ENCODE data around the gene AMPD2.

AMPD2 gene

DNA sequence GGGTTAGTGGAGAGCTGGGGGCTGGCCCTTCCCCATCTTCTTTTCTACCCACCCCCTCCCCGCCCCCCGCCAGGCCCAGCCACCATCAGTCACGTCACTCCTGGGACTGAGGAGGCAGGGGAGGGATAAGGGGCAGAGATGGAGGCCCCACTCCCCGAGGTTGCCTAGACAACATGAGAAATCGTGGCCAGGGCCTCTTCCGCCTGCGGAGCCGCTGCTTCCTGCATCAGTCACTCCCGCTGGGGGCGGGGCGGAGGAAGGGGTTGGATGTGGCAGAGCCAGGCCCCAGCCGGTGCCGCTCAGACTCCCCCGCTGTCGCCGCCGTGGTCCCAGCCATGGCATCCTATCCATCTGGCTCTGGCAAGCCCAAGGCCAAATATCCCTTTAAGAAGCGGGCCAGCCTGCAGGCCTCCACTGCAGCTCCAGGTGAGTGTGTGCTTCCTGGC lies 1.2 kb downstream of the AMPD2 start:
- Histone ChIP-seq H3K4me3 (ENCODE audit: low read length) (peak overlapping the region; percentile 82), H3K9me3 (ENCODE audit: low read length) (no peaks in the 10 kb centered on the region), H3K4me1 (ENCODE audit: insufficient read depth, low read length) (peaks cover 40% of the 10 kb centered on the region), H3K36me3 (ENCODE audit: insufficient read depth, low read length) (no peaks in the 10 kb centered on the region), H2AFZ (ENCODE audit: low read depth, low read length) (no peak overlapping the region), H3K27me3 (ENCODE audit: insufficient read depth, low read length) (no peaks in the 10 kb centered on the region)

DNA sequence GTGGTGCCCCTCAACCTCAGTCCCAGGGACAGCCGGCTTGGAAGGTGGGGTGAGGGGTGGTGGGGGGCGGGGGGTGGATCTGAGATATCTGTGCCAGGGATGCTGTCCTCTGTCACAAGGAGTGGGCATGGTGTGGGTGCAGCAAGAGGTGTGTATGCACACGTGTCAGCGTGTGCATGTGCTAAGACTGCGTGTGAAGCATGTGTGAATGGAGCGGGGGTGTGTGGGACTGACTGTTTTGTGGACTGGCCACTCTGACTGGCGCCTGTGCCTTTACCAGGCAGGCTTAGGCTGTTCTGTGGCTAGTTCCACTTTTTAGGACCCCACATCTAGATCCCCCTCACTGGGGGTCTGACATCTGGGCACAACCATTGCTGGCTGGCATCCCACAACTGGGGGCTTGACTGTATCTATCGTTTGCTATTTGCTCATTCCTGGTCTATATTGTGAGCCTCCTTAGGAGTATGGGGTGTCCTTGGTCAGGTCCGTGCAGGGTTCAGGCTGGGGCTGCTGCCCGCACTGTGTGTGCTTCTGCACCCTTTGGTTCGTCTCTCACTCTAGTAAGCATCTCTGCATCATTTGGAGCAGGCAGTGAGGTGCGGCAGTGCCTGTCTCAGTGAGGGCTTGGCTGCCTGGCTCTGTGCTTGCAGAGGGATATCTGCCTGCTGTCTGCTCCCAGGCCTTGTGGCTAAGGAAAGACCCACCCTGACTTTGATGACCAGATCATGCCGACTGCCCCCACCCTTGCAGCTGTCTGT lies 1.9 kb downstream of the AMPD2 start:
- H3K9me3 ChIP-seq (ENCODE audit: low read length) = no peaks in the 10 kb centered on the region
- no peaks in the 10 kb centered on the region for H3K27me3 ChIP-seq (ENCODE audit: insufficient read depth, low read length)
- H3K4me1 ChIP-seq (ENCODE audit: insufficient read depth, low read length) = peaks cover 36% of the 10 kb centered on the region
- no peak overlapping the region for H2AFZ ChIP-seq (ENCODE audit: low read depth, low read length)
- H3K36me3 ChIP-seq (ENCODE audit: insufficient read depth, low read length) = peaks cover 2% of the 10 kb centered on the region
- H3K4me3 ChIP-seq (ENCODE audit: low read length) = peak overlapping the region; percentile 82

DNA sequence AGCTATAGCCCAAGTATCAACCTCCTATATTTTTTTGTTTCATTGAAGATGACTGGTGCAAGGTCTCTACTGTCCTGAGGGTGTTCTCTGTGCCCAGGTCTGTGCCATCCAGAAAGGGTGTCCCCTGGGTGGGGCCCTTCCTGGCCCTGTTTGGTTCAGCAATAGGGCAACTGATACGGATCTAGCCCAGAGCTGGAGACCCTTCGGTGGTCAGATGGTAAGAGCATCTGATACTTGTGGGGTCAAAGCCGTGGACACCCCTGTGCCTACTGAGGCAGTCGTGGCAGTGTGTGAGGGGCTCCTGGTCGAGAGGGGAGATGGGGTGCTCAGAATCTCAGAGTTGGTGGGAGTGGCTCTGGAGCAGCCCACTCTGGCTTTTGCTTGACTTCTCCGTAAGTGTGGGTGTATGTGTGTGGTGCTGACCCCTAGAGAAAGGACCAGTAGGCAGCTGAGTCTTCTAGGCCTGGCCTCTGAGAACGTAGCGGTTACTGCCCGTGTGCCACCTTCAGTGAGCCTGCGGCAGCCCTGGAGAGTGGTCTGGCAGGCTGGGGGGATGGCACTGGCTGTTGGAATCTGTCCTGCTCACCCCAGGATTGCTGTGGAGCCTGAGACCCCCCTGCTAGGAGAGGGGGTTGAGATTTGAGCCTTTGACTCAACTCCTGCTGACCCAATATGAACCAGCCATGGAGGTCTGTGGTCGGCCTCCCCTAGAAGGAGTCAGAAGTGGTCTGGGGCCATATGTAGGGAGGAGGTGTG lies 2.7 kb downstream of the AMPD2 start:
- no peak overlapping the region for H2AFZ ChIP-seq (ENCODE audit: low read depth, low read length)
- peak overlapping the region; percentile 82 for H3K4me3 ChIP-seq (ENCODE audit: low read length)
- H3K9me3 ChIP-seq (ENCODE audit: low read length) = no peaks in the 10 kb centered on the region
- H3K36me3 ChIP-seq (ENCODE audit: insufficient read depth, low read length) = peaks cover 9% of the 10 kb centered on the region
- H3K4me1 ChIP-seq (ENCODE audit: insufficient read depth, low read length) = peaks cover 28% of the 10 kb centered on the region
- no peaks in the 10 kb centered on the region for H3K27me3 ChIP-seq (ENCODE audit: insufficient read depth, low read length)

DNA sequence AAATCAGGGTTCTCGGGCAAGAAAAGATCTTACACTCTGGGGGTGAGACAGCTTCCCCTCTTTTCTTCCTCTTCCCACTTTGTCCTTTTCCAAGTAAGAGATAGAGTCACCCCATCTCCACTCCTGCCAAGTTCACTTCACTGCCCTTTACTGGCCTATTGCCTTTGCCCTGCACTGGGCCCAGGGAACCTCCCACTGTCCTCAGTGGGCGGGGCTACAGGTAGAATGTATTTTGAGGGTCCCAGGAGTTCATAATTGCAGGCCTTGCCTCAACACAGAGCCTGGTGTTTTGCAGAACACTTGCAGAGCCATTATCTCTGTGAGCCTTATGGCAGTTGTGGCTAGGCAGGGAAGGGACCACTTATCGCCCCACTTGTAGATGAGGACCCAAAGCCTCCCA lies 3.3 kb downstream of the AMPD2 start:
- no peaks in the 10 kb centered on the region for H3K27me3 ChIP-seq (ENCODE audit: insufficient read depth, low read length)
- H3K4me1 ChIP-seq (ENCODE audit: insufficient read depth, low read length) = peaks cover 22% of the 10 kb centered on the region
- H3K9me3 ChIP-seq (ENCODE audit: low read length) = no peaks in the 10 kb centered on the region

DNA sequence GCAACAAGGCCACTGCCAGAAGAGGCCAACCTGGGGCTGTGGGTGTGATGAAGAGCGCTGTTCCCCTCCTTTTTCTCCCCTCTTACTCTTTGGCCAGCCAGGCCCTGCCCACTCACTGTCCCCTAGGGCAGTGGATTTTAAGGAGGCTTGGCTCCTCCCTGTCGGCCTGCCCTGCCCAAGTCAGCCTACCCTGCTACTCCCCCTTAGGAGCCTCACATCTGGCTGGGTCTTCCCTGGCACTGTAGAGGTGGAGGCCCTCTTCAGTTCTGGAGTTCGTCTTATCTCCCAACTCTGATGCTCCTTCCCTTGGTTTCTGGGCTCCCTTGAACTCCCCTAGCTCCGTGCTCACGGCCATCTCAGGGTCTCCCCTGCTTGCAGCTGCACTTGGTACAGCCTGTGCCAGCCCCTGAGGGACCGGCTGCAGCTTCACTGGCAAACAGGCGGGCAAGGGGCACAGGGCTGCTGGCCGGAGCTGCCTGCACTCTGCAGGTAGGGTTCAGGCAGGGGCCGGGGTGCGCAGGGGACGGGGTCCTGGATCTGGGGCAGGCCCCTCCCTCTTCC lies 4.0 kb downstream of the AMPD2 start:
- Histone ChIP-seq H3K4me1 (ENCODE audit: insufficient read depth, low read length) (peaks cover 19% of the 10 kb centered on the region), H3K27me3 (ENCODE audit: insufficient read depth, low read length) (no peaks in the 10 kb centered on the region), H3K4me3 (ENCODE audit: low read length) (no peak overlapping the region), H3K36me3 (ENCODE audit: insufficient read depth, low read length) (peaks cover 23% of the 10 kb centered on the region), H3K9me3 (ENCODE audit: low read length) (no peaks in the 10 kb centered on the region), H2AFZ (ENCODE audit: low read depth, low read length) (no peak overlapping the region)

More for the DNA sequence above, 3.3 kb downstream of the AMPD2 start:
- Histone ChIP-seq H2AFZ (ENCODE audit: low read depth, low read length) (no peak overlapping the region), H3K4me3 (ENCODE audit: low read length) (no peak overlapping the region), H3K36me3 (ENCODE audit: insufficient read depth, low read length) (peaks cover 15% of the 10 kb centered on the region)

DNA sequence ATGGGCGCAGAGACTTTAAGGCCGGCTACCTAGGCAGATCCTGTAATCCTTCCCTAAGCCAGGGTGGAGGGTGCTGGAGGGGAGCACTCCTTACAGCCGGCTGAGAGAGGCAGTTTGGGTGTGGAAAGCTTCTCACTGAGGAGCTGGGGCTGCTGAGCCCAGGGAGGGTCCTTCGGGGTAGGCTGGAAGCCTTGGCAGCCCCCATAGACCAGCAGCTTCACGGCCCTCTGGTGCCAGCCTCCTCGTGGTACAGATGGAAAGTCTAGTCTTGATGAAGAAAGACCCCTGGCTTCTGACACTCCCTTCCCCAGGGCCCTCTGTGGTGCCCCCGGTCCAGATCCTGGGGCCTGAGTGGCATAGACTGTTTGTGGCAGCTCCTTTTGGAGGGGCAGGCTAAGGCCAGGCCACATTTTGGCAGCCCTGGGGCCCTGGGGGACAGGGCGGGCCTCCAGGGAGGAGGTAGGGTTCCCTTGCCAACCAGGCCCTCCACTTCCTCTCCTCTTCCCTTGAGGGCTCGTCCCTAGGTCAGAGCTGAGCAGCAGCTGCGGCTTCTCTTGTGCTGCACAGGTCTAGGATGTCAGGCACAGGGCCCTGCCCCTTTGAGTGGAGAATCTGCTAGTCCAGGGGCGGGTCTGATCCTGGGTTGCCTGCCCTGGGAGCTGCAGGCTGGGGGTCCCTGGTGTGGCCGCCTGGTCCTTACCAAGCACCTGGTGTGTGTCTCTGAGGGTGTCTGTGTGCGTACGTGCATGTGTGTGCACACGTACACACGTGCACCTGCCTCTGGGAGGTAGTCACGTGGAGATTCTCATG lies 4.8 kb downstream of the AMPD2 start:
- H3K4me1 ChIP-seq (ENCODE audit: insufficient read depth, low read length) = peaks cover 13% of the 10 kb centered on the region

DNA sequence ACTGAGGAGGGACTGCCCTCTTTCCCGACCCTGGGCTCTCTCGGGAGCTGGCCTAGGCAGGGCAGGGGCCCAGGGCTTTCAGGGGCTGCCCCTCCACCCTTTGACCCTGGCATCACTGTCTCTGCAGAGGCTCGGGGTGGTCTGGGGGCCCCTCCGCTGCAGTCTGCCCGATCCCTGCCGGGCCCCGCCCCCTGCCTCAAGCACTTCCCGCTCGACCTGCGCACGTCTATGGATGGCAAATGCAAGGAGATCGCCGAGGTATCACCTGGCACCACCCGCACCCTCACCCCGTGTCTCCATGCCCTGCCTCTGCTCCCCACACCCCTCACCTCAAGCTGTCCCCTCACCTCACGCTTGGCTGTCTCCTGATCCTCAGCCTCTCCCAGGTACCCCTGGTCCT lies 5.5 kb downstream of the AMPD2 start:
- Histone ChIP-seq H3K9me3 (ENCODE audit: low read length) (no peaks in the 10 kb centered on the region), H3K36me3 (ENCODE audit: insufficient read depth, low read length) (peaks cover 37% of the 10 kb centered on the region), H3K27me3 (ENCODE audit: insufficient read depth, low read length) (no peaks in the 10 kb centered on the region), H2AFZ (ENCODE audit: low read depth, low read length) (no peak overlapping the region), H3K4me1 (ENCODE audit: insufficient read depth, low read length) (peaks cover 11% of the 10 kb centered on the region), H3K4me3 (ENCODE audit: low read length) (no peak overlapping the region)

More for the DNA sequence above, 4.8 kb downstream of the AMPD2 start:
- H3K9me3 ChIP-seq (ENCODE audit: low read length) = no peaks in the 10 kb centered on the region
- peaks cover 30% of the 10 kb centered on the region for H3K36me3 ChIP-seq (ENCODE audit: insufficient read depth, low read length)
- H3K27me3 ChIP-seq (ENCODE audit: insufficient read depth, low read length) = no peaks in the 10 kb centered on the region
- H3K4me3 ChIP-seq (ENCODE audit: low read length) = no peak overlapping the region
- no peak overlapping the region for H2AFZ ChIP-seq (ENCODE audit: low read depth, low read length)

DNA sequence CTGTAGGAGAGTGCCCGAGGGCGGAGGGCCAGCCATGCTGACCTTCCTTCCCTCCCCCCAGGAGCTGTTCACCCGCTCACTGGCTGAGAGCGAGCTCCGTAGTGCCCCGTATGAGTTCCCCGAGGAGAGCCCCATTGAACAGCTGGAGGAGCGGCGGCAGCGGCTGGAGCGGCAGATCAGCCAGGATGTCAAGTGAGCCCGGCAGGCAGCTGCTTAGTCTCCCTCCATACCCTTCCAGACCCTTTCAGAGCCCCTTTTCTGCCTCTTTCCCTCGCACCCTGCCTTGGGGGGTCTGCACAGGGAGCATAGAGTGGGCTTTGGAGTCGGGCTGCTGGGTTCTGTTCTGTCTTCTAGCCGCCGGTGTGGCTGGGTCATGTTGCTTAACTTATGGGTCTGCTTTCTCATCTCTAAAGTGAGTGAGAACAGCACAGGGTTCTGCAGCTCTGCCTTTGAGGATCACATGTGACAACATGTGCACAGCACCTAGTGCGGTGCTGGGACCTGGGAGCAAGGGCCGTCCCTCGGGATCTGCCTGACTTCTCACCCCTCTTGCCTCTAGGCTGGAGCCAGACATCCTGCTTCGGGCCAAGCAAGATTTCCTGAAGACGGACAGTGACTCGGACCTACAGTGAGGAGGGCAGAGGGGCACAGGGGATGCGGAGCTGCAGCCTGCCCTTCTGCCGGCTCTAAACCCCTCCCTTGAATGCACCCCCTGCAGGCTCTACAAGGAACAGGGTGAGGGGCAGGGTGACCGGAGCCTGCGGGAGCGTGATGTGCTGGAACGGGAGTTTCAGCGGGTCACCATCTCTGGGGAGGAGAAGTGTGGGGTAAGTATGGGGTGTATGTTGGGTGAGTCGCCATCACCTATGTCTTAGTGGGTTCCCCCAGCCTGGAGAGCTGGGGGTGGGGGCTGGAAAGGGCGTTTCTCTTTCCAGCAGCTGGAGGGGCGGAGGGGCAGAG lies 6.2 kb downstream of the AMPD2 start:
- H3K27me3 ChIP-seq (ENCODE audit: insufficient read depth, low read length) = no peaks in the 10 kb centered on the region
- H3K36me3 ChIP-seq (ENCODE audit: insufficient read depth, low read length) = peaks cover 42% of the 10 kb centered on the region
- H2AFZ ChIP-seq (ENCODE audit: low read depth, low read length) = no peak overlapping the region
- no peak overlapping the region for H3K4me3 ChIP-seq (ENCODE audit: low read length)
- H3K4me1 ChIP-seq (ENCODE audit: insufficient read depth, low read length) = peaks cover 11% of the 10 kb centered on the region
- no peaks in the 10 kb centered on the region for H3K9me3 ChIP-seq (ENCODE audit: low read length)

DNA sequence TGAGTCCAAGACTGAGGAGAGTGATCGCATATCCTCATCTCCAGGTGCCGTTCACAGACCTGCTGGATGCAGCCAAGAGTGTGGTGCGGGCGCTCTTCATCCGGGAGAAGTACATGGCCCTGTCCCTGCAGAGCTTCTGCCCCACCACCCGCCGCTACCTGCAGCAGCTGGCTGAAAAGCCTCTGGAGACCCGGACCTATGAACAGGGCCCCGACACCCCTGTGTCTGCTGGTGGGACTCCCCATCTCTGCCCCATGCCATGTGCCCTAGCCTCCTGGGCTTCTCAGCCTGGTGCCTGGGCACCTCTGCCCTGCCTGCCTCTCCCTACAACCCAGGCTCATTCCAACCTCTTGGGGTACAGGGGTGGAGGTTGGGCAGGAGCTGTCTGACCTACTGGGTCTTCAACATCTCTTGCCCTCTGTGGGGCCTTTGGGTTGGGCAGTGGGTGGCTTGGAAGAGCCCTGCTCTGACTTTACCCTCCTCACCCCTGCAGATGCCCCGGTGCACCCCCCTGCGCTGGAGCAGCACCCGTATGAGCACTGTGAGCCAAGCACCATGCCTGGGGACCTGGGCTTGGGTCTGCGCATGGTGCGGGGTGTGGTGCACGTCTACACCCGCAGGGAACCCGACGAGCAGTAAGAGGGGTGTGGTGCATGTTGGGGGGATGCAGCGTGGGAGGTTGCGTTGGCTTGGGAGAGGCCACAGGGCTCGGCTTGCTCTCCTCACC lies 7.2 kb downstream of the AMPD2 start:
- no peaks in the 10 kb centered on the region for H3K9me3 ChIP-seq (ENCODE audit: low read length)
- no peak overlapping the region for H2AFZ ChIP-seq (ENCODE audit: low read depth, low read length)
- H3K4me3 ChIP-seq (ENCODE audit: low read length) = no peak overlapping the region
- no peaks in the 10 kb centered on the region for H3K27me3 ChIP-seq (ENCODE audit: insufficient read depth, low read length)
- peaks cover 51% of the 10 kb centered on the region for H3K36me3 ChIP-seq (ENCODE audit: insufficient read depth, low read length)
- H3K4me1 ChIP-seq (ENCODE audit: insufficient read depth, low read length) = peaks cover 6% of the 10 kb centered on the region

DNA sequence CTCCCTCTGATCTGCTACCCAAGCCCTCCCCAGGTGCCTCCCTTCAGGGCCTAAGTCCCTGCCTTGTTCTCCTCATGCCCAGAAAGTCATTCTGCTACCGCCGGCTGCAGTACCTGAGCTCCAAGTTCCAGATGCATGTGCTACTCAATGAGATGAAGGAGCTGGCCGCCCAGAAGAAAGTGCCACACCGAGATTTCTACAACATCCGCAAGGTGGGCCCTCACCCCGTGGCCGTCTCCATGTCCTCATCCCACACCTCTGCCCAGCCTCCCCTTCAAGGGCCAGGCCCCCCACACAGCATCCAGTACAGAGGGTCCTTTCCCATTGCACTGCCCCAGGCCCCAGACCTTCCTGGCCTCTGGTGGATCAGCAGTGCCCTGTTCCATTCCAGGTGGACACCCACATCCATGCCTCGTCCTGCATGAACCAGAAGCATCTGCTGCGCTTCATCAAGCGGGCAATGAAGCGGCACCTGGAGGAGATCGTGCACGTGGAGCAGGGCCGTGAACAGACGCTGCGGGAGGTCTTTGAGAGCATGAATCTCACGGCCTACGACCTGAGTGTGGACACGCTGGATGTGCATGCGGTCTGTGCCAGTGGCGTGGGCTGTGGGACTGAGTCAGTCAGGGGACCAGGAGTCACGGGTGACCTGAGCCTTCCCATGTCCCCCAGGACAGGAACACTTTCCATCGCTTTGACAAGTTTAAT lies 8.2 kb downstream of the AMPD2 start:
- Histone ChIP-seq H3K4me3 (ENCODE audit: low read length) (no peak overlapping the region), H3K4me1 (ENCODE audit: insufficient read depth, low read length) (peaks cover 2% of the 10 kb centered on the region), H2AFZ (ENCODE audit: low read depth, low read length) (no peak overlapping the region), H3K36me3 (ENCODE audit: insufficient read depth, low read length) (peaks cover 54% of the 10 kb centered on the region), H3K27me3 (ENCODE audit: insufficient read depth, low read length) (no peaks in the 10 kb centered on the region), H3K9me3 (ENCODE audit: low read length) (no peaks in the 10 kb centered on the region)

All from neuron (in vitro differentiated cells).